GM12874 (cell line): ENCODE results near the gene PPRC1.

Experiments
- TF ChIP-seq, protein P1 (sequence below): IDR thresholded peaks from 2 replicates; pipeline ENCODE4 v1.5.1; 2011; ENCODE audit warnings: low read depth, mild to moderate bottlenecking, control low read depth, low read length, moderate library complexity; ENCODE audit not compliant: insufficient read depth

The PPRC1 gene

DNA sequence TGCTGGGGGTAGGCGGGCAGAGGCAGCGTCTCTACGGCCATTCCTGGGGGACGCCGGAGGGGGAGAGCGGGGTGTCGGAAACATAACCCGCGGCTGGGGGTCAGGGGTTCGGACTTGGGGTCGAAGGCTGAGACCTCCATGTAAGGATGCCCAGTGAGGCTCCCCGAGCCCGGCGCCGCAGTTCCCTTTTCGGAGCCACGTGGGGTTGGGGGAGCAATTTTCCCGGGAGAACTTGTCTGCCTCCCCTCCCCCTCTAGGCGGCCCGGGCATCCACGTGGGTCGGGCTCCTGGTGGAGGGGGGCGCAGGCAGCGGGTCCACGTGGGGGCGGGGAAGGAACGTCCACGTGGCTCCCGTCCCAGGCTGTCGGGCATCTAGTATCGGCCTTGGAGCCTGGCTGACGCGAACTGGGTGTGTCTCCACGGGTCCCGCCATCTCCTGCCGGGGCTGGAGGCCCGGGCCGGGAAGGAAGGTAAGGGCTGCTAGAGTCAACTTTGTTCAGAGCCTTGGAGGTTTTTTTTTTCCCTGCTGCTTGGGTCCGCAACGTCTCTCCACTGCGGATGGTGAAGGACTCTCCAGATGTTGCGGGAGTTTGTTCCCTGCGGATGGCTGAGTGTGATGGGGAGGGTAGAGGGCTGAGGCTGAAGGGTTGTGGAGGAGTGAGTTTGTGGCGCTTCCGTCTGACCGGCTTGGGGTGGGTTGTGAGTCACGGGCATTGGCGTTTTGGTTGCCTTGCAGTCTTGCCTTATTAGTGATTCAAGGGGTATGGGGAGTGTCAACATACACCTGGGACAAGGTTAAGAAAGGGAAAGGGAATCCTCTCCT is 744 bp downstream of the PPRC1 start:
- TF ChIP-seq, protein P1, sequence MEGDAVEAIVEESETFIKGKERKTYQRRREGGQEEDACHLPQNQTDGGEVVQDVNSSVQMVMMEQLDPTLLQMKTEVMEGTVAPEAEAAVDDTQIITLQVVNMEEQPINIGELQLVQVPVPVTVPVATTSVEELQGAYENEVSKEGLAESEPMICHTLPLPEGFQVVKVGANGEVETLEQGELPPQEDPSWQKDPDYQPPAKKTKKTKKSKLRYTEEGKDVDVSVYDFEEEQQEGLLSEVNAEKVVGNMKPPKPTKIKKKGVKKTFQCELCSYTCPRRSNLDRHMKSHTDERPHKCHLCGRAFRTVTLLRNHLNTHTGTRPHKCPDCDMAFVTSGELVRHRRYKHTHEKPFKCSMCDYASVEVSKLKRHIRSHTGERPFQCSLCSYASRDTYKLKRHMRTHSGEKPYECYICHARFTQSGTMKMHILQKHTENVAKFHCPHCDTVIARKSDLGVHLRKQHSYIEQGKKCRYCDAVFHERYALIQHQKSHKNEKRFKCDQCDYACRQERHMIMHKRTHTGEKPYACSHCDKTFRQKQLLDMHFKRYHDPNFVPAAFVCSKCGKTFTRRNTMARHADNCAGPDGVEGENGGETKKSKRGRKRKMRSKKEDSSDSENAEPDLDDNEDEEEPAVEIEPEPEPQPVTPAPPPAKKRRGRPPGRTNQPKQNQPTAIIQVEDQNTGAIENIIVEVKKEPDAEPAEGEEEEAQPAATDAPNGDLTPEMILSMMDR: no peak

DNA sequence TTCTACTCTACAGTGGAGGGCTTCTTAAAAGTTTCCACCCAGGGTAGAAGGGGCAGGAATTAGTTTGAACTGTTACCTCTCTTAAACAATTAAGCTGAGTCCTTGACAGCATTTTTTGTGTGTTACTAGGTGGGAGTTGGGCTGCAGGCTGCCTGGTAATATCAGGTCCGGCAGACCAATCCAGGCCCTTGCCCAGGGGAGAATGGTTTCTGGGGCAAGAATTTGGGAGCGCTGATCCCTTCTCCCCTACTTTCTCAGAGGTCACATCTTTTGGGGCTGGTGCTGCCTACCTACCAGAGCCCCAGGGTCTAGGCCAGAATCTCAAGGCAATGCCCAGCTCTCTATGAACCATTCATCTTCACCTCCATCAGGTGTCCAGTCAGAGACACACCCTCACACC is 1.6 kb downstream of the PPRC1 start:
- TF ChIP-seq, protein P1: no peak

DNA sequence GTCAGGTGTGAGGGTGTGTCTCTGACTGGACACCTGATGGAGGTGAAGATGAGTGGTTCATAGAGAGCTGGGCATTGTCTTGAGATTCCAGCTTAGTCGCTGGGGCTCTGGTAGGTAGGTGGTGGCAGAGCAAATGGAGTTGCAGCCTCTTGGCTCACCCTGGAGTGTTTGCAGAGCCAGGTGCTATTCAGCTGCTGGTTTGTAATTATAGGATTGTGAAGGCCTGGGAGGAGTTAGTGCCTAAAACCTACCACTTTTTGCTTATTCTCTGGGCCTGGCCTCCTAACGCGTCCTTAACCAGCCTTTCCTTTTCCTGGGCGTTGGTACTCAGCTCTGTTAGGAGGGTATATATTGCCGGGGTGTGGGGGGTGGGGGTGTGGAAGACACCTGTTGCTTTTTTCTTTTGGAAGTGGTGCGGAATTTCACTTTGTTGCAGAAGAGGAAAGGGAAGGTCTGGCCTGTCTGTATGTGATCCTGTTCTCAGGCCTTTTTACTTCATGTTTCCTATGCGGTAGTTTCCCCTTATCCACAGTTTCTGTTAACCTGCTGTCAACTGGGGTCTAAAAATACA is 3.2 kb downstream of the PPRC1 start:
- TF ChIP-seq, protein P1: no peak

DNA sequence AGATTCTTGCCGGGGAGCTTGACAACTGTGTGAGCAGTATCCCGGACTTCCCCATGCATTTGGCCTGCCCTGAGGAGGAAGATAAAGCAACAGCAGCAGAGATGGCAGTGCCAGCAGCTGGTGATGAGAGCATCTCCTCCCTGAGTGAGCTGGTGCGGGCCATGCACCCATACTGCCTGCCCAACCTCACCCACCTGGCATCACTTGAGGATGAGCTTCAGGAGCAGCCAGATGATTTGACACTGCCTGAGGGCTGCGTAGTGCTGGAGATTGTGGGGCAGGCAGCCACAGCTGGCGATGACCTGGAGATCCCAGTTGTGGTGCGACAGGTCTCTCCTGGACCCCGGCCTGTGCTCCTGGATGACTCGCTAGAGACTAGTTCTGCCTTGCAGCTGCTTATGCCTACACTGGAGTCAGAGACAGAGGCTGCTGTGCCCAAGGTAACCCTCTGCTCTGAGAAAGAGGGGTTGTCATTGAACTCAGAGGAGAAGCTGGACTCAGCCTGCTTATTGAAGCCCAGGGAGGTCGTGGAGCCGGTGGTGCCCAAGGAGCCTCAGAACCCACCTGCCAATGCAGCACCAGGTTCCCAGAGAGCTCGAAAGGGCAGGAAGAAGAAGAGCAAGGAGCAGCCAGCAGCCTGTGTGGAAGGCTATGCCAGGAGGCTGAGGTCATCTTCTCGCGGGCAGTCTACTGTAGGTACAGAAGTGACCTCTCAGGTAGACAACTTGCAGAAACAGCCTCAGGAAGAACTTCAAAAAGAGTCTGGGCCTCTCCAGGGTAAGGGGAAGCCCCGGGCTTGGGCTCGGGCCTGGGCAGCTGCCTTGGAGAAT is 6.7 kb downstream of the PPRC1 start:
- TF ChIP-seq, protein P1: no peak

DNA sequence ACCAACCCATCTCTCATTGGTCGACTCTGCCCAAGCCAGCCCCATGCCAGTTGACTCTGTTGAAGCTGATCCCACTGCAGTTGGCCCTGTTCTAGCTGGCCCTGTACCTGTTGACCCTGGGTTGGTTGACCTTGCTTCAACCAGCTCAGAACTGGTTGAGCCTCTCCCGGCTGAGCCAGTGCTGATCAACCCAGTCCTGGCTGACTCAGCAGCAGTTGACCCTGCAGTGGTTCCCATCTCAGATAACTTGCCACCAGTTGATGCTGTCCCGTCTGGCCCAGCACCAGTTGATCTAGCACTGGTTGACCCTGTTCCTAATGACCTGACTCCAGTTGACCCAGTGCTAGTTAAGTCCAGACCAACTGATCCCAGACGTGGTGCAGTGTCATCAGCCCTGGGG is 7.4 kb downstream of the PPRC1 start:
- TF ChIP-seq, protein P1: no peak

DNA sequence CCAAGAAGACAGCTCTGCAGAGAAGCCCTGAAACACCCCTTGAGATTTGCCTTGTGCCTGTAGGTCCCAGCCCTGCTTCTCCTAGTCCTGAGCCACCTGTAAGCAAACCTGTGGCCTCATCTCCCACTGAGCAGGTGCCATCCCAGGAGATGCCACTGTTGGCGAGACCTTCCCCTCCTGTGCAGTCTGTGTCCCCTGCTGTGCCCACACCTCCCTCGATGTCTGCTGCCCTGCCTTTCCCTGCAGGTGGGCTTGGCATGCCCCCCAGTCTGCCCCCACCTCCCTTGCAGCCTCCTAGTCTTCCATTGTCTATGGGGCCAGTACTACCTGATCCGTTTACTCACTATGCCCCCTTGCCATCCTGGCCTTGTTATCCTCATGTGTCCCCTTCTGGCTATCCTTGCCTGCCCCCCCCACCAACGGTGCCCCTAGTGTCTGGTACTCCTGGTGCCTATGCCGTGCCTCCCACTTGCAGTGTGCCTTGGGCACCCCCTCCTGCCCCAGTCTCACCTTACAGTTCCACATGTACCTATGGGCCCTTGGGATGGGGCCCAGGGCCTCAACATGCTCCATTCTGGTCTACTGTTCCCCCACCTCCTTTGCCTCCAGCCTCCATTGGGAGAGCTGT is 8.2 kb downstream of the PPRC1 start:
- TF ChIP-seq, protein P1: no peak
